K562 (cell line): ENCODE results near the gene PPAN. TPM values are rescaled to one million over a fixed set of nuclear protein-coding genes. Genes with fewer than 3 reads are reported as not detected.
A peak's percentile ranks its signal among the peaks of the same experiment; 100 is the strongest.

Experiments
- ATAC-seq: fragments of 200-7000 bp; cut with Tn5 transposase; 3 replicates; pipeline ENCODE4 v1.9.1; 2020; ENCODE audit warnings: moderate library complexity
- BruUV-seq: library from RNA; stranded (reverse); fragments of 400-500 nt; replicated peaks from 2 replicates; lab custom pipeline; 2021; lab: Mats Ljungman, UMichigan
- CTCF ChIA-PET: fragments of 300-600 bp; formaldehyde crosslinking; extraction: SDS; loops from one replicate; lab custom pipeline; 2021; ENCODE audit warnings: low intra/inter-chr PET ratio; lab: Yijun Ruan, JAX
- POLR2A ChIA-PET: fragments of 300-600, 350-650 bp; sonication (Branson Sonifier 250); formaldehyde crosslinking; extraction: SDS; loops from one replicate; lab custom pipeline; 2021; ENCODE audit warnings: antibody characterized with exemption, inconsistent platforms; lab: Yijun Ruan, JAX
- DNase-seq, 4 experiments: peaks; one replicate each; pipeline versions ENCODE4 v3.0.0 to v3.0.0-alpha.2; 2011 to 2018; ENCODE audit warnings: low spot score in 3 of 4, mixed read lengths in 3 of 4; ENCODE audit errors: extremely low read depth in 1 of 4
- FAIRE-seq: peaks from 2 replicates; lab custom pipeline; 2011; peaks lifted over from hg19 to GRCh38; lab: Jason Lieb, UNC
- H2AFZ ChIP-seq: 2 replicates; pipeline ENCODE4 v1.6.0; 2011; ENCODE audit warnings: low read depth, low read length, control low read depth, inconsistent platforms
- H3K27ac ChIP-seq: fragments of 200-600 bp; 3 replicates; pipeline ENCODE4 v1.8.0; 2011; ENCODE audit warnings: low read depth, mild to moderate bottlenecking, control low read depth, inconsistent platforms, low read length, moderate library complexity, mixed read lengths; ENCODE audit errors: extremely low read depth
- H3K27me3 ChIP-seq, 2 experiments: fragments of 300-600 bp in 1 of 2; 2 replicates in 1 of 2; 3 replicates in 1 of 2; pipeline versions ENCODE4 v1.6.0 to v1.8.0; 2011; ENCODE audit warnings: inconsistent platforms in 2 of 2, low read length in 2 of 2, mild to moderate bottlenecking in 1 of 2, mixed read lengths in 1 of 2, moderate library complexity in 1 of 2; ENCODE audit not compliant: control insufficient read depth in 2 of 2, insufficient read depth in 2 of 2
- H3K36me3 ChIP-seq: fragments of 300-600 bp; 3 replicates; pipeline ENCODE4 v1.8.0; 2011; ENCODE audit warnings: mild to moderate bottlenecking, low read length, inconsistent platforms; ENCODE audit not compliant: control insufficient read depth, insufficient read depth
- H3K4me1 ChIP-seq, 2 experiments: fragments of 200-600 bp in 1 of 2; replicated peaks in 1 of 2; 2 replicates in 1 of 2; 3 replicates in 1 of 2; pipeline versions ENCODE4 v1.5.1 to v1.8.0; 2011; ENCODE audit warnings: inconsistent platforms in 2 of 2, low read length in 2 of 2, mild to moderate bottlenecking in 1 of 2, mixed read lengths in 1 of 2, moderate library complexity in 1 of 2; ENCODE audit not compliant: control insufficient read depth in 2 of 2, insufficient read depth in 2 of 2
- H3K4me2 ChIP-seq: 2 replicates; pipeline ENCODE4 v1.6.1; 2011; ENCODE audit warnings: low read length, control low read depth, inconsistent platforms, mixed read lengths; ENCODE audit not compliant: insufficient read depth
- H3K4me3 ChIP-seq: fragments of 200-600 bp; sonication (generic), shearing (Covaris generic); 2 replicates; pipeline ENCODE4 v1.5.1; 2016; ENCODE audit warnings: control low read depth, inconsistent platforms
- H3K79me2 ChIP-seq: fragments of 200-600 bp; 3 replicates; pipeline ENCODE4 v1.8.0; 2011; ENCODE audit warnings: low read length, inconsistent platforms; ENCODE audit not compliant: control insufficient read depth, insufficient read depth
- H3K9ac ChIP-seq, 2 experiments: 2 replicates each; pipeline versions ENCODE4 v1.6.0 to v1.6.1; 2011; ENCODE audit warnings: low read depth in 2 of 2, low read length in 2 of 2, control low read depth in 1 of 2, inconsistent platforms in 1 of 2, mild to moderate bottlenecking in 1 of 2, mixed read lengths in 1 of 2; ENCODE audit not compliant: insufficient read depth in 1 of 2
- H3K9me1 ChIP-seq: one replicate; pipeline ENCODE4 v1.6.0; 2011; ENCODE audit warnings: inconsistent platforms, mild to moderate bottlenecking, low read length, moderate library complexity; ENCODE audit not compliant: control insufficient read depth, insufficient read depth
- H3K9me3 ChIP-seq: replicated peaks from 2 replicates; pipeline ENCODE4 v1.5.1; 2011; ENCODE audit warnings: low read depth, low read length, inconsistent platforms; ENCODE audit not compliant: control insufficient read depth, insufficient read depth
- H4K20me1 ChIP-seq: replicated peaks from 2 replicates; pipeline ENCODE4 v1.6.1; 2011; ENCODE audit warnings: low read length, inconsistent platforms, mixed read lengths; ENCODE audit not compliant: control insufficient read depth, insufficient read depth
- CHD2 ChIP-seq: IDR thresholded peaks from 2 replicates; pipeline ENCODE4 v1.6.1; 2011; ENCODE audit warnings: low read depth, low read length
- FOSL1 ChIP-seq: fragments of 200-800 bp; sonication (Bioruptor generic); conservative IDR thresholded peaks from 2 replicates; pipeline ENCODE4 v1.6.1; 2016; ENCODE audit warnings: missing genetic modification characterization, missing compliant biosample characterization
- FOXK2 ChIP-seq, 2 experiments: fragments of 450-650 bp; IDR thresholded peaks in 1 of 2; conservative IDR thresholded peaks in 1 of 2; 2 replicates each; pipeline ENCODE4 v1.6.1; 2016; ENCODE audit warnings: low read depth in 2 of 2, mild to moderate bottlenecking in 1 of 2
- MBD1 ChIP-seq: fragments of 250-450 bp; sonication (Bioruptor Pico); IDR thresholded peaks from 2 replicates; pipeline ENCODE4 v1.8.0; 2022; ENCODE audit warnings: inconsistent platforms
- PTTG1 ChIP-seq: fragments of 450-650 bp; IDR thresholded peaks from 2 replicates; pipeline ENCODE4 v1.6.1; 2016; ENCODE audit warnings: low read depth, mild to moderate bottlenecking, missing genetic modification characterization, missing compliant biosample characterization
- RBFOX2 ChIP-seq: fragments of 200-400 bp; formaldehyde crosslinking; IDR thresholded peaks from 2 replicates; pipeline ENCODE4 v1.6.1; 2017; ENCODE audit warnings: low read depth, mild to moderate bottlenecking, low read length, moderate library complexity
- SETDB1 ChIP-seq: IDR thresholded peaks from one replicate; pipeline ENCODE4 v1.6.1; 2012; ENCODE audit warnings: low read length, control low read depth, inconsistent platforms
- SNRNP70 ChIP-seq: fragments of 200-400 bp; formaldehyde crosslinking; optimal IDR thresholded peaks from 2 replicates; pipeline ENCODE3; 2017; ENCODE audit warnings: low read depth, low read length
- TAF15 ChIP-seq: fragments of 200-400 bp; formaldehyde crosslinking; IDR thresholded peaks from 2 replicates; pipeline ENCODE4 v1.6.1; 2017; ENCODE audit warnings: mild to moderate bottlenecking, low read depth, low read length, moderate library complexity
- TOE1 ChIP-seq, 2 experiments: fragments of 450-650 bp in 1 of 2; sonication (generic) in 1 of 2; formaldehyde crosslinking in 1 of 2; IDR thresholded peaks; 2 replicates each; pipeline versions ENCODE4 v1.7.1 to v1.8.0; 2016 to 2022; ENCODE audit warnings: borderline replicate concordance in 2 of 2, mild to moderate bottlenecking in 2 of 2, antibody characterized with exemption in 1 of 2, inconsistent platforms in 1 of 2, low read depth in 1 of 2, missing genetic modification reagents in 1 of 2, moderate library complexity in 1 of 2
- USF1 ChIP-seq: sonication (generic); formaldehyde crosslinking; IDR thresholded peaks from 2 replicates; pipeline ENCODE4 v1.9.0; 2022; ENCODE audit warnings: mild to moderate bottlenecking, missing genetic modification reagents
- ZNF124 ChIP-seq: sonication (generic); formaldehyde crosslinking; IDR thresholded peaks from 2 replicates; pipeline ENCODE4 v1.8.1; 2022; ENCODE audit warnings: missing genetic modification reagents
- ZNF507 ChIP-seq: conservative IDR thresholded peaks from 2 replicates; pipeline ENCODE4 v1.6.1; 2017; ENCODE audit warnings: missing genetic modification characterization, missing compliant biosample characterization
- ZNF584 ChIP-seq: fragments of 200-800 bp; sonication (Bioruptor generic); IDR thresholded peaks from 2 replicates; pipeline ENCODE4 v1.6.1; 2016; ENCODE audit warnings: low read depth, mild to moderate bottlenecking, missing genetic modification characterization, missing compliant biosample characterization
- ZNF589 ChIP-seq: fragments of 200-800 bp; sonication (Bioruptor generic); IDR thresholded peaks from 2 replicates; pipeline ENCODE4 v1.6.1; 2016; ENCODE audit warnings: low read depth, missing genetic modification characterization, missing compliant biosample characterization
- ZZZ3 ChIP-seq: fragments of 450-650 bp; IDR thresholded peaks from 2 replicates; pipeline ENCODE4 v1.6.1; 2016; ENCODE audit warnings: antibody characterized with exemption, mild to moderate bottlenecking, moderate library complexity
- WGBS: fragments of 100-300 bp; shearing (Covaris generic); methylation state at CpG from one replicate; pipeline ENCODE4 v1.1.6; 2016; ENCODE audit warnings: low coverage, mixed read lengths; ENCODE audit not compliant: insufficient coverage; ENCODE audit errors: missing lambda C conversion rate; 5-methylcytosine and 5-hydroxymethylcytosine counted together
- in situ Hi-C: fragments of 300-500 bp; cut with MboI; formaldehyde crosslinking; loops from 4 replicates; pipeline ENCODE4 v1.15.0; 2018; ENCODE audit warnings: inconsistent platforms, mixed read lengths
- intact Hi-C: fragments of 100-400 bp; cut with micrococcal nuclease; formaldehyde crosslinking; loops from 2 replicates; pipeline ENCODE4 v1.14.2; 2022
- polyA plus RNA-seq, 8 experiments: library from polyadenylated mRNA; depleted of rRNA in 4 of 8; stranded (reverse) in 5 of 8; unstranded in 3 of 8; fragments of >200 nt; fragmentation: Nextera tagmentation in 2 of 8; fragmentation: Illumina TruSeq in 1 of 8; extraction: Ambion mirVana in 2 of 8; extraction: Trizol in 1 of 8; gene quantifications; 2 replicates each; pipeline versions ENCODE4 v1.2.1 to v1.2.3, GENCODE V29; 2011 to 2014; ENCODE audit warnings: inconsistent platforms in 1 of 8, missing spikeins in 1 of 8
- total RNA-seq, 7 experiments: library from RNA; depleted of rRNA in 6 of 7; stranded (reverse); fragments of >200 nt in 6 of 7; fragmentation: Illumina TruSeq in 2 of 7; extraction: Trizol in 2 of 7; gene quantifications; 2 replicates each; pipeline versions ENCODE4 v1.2.1 to v1.2.3, GENCODE V29; 2011 to 2021; ENCODE audit warnings: low replicate concordance in 1 of 7

The PPAN gene
- total and polyA plus RNA-seq, 9 of the 15 experiments (the other 6 are each of a cell fraction or from before 2014, with no cell fraction given) = 2.2 to 129 (median 59.1) TPM

GRCh38 chr19:10114651-10115391 lies 8.7 kb downstream of the PPAN start (continued):
- TF ChIP-seq CHD2 (peak; percentile 7; the same call in 1 of the 2 replicates), TAF15 (0 out of 2 replicates have a peak, but pooled peaks have one; percentile 82), ZNF124 (CRISPR knock-in tag) (no peak), PTTG1 (tag) (no peak), ZZZ3 (no peak), ZNF584 (CRISPR knock-in tag) (no peak)

GRCh38 chr19:10115392-10116084 lies 9.4 kb downstream of the PPAN start:
- ChIA-PET CTCF (no interaction called here), POLR2A (interaction anchor here (0.7 to 5.8 kb wide), 6 partner anchors 8 to 361 kb away, joined by 3 to 49 read pairs (median 4); partner anchors contain the start of gene PPAN)
- peaks cover 3 to 90% of the 10 kb centered on the region in 2 experiments; a peak in 3 of 5 replicates for H3K4me1 ChIP-seq
- WGBS = 93% methylated on average over 35 of the region's 45 CpGs
- DNase-seq (peak in 1 of 4 experiments; percentile 14), FAIRE-seq (no peak), ATAC-seq (no peak)
- H3K4me2 ChIP-seq = no peak overlapping the region
- H3K27me3 ChIP-seq = no peaks in the 10 kb centered on the region
- intact Hi-C loops = no loop called here
- H3K9ac ChIP-seq = no peak overlapping the region
- no peak overlapping the region for H2AFZ ChIP-seq
- H3K9me3 ChIP-seq = no peaks in the 10 kb centered on the region
- in situ Hi-C loops = no loop called here
- H4K20me1 ChIP-seq = peaks cover 5% of the 10 kb centered on the region; the same call in 1 of the 2 replicates
- peaks cover 15% of the 10 kb centered on the region for H3K79me2 ChIP-seq
- peaks cover 55% of the 10 kb centered on the region; the same call in 2 of the 3 replicates for H3K36me3 ChIP-seq
- TSS peak; percentile 3 for BruUV-seq
- no peak overlapping the region for H3K4me3 ChIP-seq
- H3K9me1 ChIP-seq = no peaks in the 10 kb centered on the region
- no peak overlapping the region for H3K27ac ChIP-seq
- peak; percentile 64 for TF ChIP-seq RBFOX2
- TF ChIP-seq MBD1 (CRISPR knock-in tag) = no peak
- TF ChIP-seq TOE1 (IDR thresholded peaks at IDR 0.05; ENCODE audit: borderline replicate concordance) = no peak
- TF ChIP-seq TOE1 (CRISPR knock-in tag; IDR thresholded peaks at IDR 0.05; ENCODE audit: borderline replicate concordance, low read depth) = 0 out of 2 replicates have a peak, but pooled peaks have one; percentile 67
- TF ChIP-seq FOXK2 (conservative IDR thresholded peaks at IDR 0.05 in 1 of 2, IDR thresholded peaks at IDR 0.05 in 1 of 2; ENCODE audit: low read depth in 2 of 2) = no peak
- 0 out of 2 replicates have a peak, but pooled peaks have one; percentile 25 for TF ChIP-seq USF1 (CRISPR knock-in tag)
- no peak for TF ChIP-seq ZNF589 (CRISPR knock-in tag)
- no peak for TF ChIP-seq FOSL1 (tag)
- TF ChIP-seq SNRNP70 = peak; percentile 90
- TF ChIP-seq SETDB1 = no peak
- no peak for TF ChIP-seq ZNF507 (tag)
